Measurements from ENCODE around the gene DIPK1A.

DNA sequence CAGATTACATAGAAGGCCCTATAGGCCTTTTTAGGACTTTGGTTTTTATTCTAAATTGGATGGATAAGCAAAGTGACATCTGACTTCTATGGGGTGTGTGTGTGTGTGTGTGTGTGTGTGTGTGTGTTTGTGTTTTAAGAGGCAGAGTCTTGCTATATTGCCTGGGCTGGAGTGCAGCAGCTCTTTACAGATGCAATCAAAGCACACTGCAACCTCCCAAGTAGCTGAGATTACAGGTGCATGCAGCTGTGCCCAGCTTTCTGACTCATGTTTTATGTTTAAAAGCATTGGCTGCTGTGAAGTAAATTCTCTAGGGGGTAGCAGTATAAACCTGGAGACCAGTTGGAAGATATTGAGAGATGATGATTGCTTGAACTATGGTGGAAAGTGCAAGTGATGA lies 164.0 kb downstream of the DIPK1A start:
- TF ChIP-seq GATA3 (IDR thresholded peaks at IDR 0.05; ENCODE audit: low read depth, low read length) (no peak), GATA2 (IDR thresholded peaks at IDR 0.05; ENCODE audit: low read depth, low read length) (no peak)
